Mesodermal cell (in vitro differentiated cells): Measurements from ENCODE around the gene SPIB. TPM values are rescaled to one million over a fixed set of nuclear protein-coding genes. Genes with fewer than 3 reads are reported as not detected.

Experiments used
- H3K27ac ChIP-seq: 2 replicates; pipeline ENCODE4 v1.7.0; 2013; ENCODE audit warnings: mild to moderate bottlenecking, low read depth, low read length, moderate library complexity; ENCODE audit not compliant: severe bottlenecking
- H3K36me3 ChIP-seq: 2 replicates; pipeline ENCODE4 v1.7.1; 2013; ENCODE audit warnings: mild to moderate bottlenecking, low read length, moderate library complexity; ENCODE audit not compliant: control insufficient read depth, insufficient read depth
- H3K4me1 ChIP-seq: one replicate; pipeline ENCODE4 v1.7.1; 2013; ENCODE audit warnings: mild to moderate bottlenecking, low read length; ENCODE audit not compliant: insufficient read depth, control insufficient read depth, poor library complexity, severe bottlenecking
- H3K4me3 ChIP-seq: 2 replicates; pipeline ENCODE4 v1.7.0; 2013; ENCODE audit warnings: low read length, control low read depth, mild to moderate bottlenecking; ENCODE audit not compliant: insufficient read depth, poor library complexity, severe bottlenecking; ENCODE audit errors: extremely low read depth
- H3K9me3 ChIP-seq: 2 replicates; pipeline ENCODE4 v1.7.1; 2013; ENCODE audit warnings: mild to moderate bottlenecking, low read length, moderate library complexity; ENCODE audit not compliant: control insufficient read depth
- WGBS, 2 experiments: methylation state at CpG; one replicate each; pipeline ENCODE4 v1.1.5; 2013; ENCODE audit warnings: missing lambda C conversion rate in 2 of 2; ENCODE audit not compliant: insufficient coverage in 2 of 2; 5-methylcytosine and 5-hydroxymethylcytosine counted together
- polyA plus RNA-seq, 2 experiments: library from polyadenylated mRNA; stranded (reverse); fragments of 50-300 nt; gene quantifications; one replicate each; pipeline ENCODE4 v1.2.3, GENCODE V29; 2013

The SPIB gene
- not detected for polyA plus RNA-seq (2013, experiment 1 of 2)
- 0.15 TPM for polyA plus RNA-seq (2013, experiment 2 of 2)

DNA sequence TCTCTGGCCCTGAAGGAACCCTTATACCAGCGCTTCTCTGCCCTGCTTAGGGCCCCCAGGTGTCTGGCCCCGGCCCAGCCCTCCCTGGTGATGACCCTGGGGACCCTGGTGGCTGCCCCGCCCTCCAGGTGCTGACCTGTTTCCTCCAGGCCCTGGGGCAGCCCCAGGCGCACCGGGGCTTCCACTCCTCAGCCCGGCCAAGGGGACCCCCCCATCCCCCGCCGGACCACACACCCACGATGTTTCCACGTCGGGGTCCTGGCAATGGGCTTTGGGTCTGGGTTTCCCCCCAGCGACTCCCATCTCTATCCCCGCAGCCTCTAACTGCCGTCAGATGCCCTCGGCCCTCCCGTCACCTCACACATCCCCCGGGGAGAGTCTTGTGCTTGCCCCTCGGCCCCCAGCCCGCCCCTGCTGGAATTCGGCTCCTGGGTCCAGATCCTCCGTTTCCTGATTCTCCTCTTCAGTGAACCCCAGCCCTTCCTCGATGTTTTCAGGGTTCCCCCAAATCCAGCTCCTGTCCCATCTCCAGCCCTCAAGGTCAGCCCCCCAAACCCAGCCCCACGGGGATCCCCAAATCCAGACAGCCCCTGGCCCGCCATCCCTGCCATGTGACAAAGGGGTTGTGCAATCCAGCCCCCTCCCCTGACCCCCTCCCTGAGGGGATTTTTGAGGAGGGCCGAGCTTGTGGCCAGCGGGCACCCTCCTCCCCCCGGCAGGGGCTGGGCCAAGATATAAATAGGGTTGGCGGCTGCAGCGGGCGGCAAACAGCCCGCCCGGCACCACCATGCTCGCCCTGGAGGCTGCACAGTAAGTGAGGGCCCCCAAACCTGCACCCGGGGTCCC, at the start of gene SPIB:
TSS of gene SPIB (plus strand) at position 763 of the 846 bp plus-strand sequence. CDS start at position 788, 25 bp downstream.
- no peak within 1 kb of the TSS for H3K4me3 ChIP-seq
- WGBS, 2 experiments = 21 to 30% methylated on average over 15 to 27 of the region's 34 CpGs

DNA sequence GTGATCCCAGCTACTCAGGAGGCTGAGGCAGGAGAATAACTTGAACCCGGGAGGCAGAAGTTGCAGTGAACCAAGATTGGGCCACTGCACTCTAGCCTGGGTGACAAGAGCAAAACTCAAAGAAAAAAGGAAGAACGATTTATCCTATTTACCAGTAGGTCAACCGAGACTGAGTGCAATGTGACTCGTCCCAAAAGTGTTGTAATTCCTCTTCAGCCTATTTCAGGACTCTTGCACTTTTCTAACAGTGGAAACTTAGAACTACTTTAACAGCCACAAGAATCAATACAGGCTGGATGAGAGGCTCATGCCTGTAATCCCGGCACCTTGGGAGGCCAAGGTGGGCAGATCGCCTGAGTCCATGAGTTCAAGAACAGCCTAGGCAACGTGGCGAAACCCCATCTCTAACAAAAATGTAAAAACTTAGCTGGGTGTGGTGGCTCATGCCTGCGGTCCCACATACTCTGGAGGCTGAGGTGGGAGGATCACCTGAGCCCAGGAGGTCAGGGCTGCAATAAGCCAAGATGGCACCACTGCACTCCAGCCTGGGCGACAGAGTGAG, 46.7 kb upstream of the SPIB start:
- Histone ChIP-seq H3K36me3 (no peaks in the 10 kb centered on the region), H3K9me3 (no peaks in the 10 kb centered on the region), H3K27ac (no peak overlapping the region), H3K4me3 (no peak overlapping the region), H3K4me1 (no peaks in the 10 kb centered on the region)
- WGBS, 2 experiments = 85 to 89% methylated on average over 6 to 9 of the region's 10 CpGs

More for the DNA sequence above, at the start of gene SPIB:
- Histone ChIP-seq H3K4me1 (peaks cover 11% of the 10 kb centered on the region), H3K9me3 (no peaks in the 10 kb centered on the region), H3K27ac (no peak within 1 kb of the TSS), H3K36me3 (peaks cover 6% of the 10 kb centered on the region)

DNA sequence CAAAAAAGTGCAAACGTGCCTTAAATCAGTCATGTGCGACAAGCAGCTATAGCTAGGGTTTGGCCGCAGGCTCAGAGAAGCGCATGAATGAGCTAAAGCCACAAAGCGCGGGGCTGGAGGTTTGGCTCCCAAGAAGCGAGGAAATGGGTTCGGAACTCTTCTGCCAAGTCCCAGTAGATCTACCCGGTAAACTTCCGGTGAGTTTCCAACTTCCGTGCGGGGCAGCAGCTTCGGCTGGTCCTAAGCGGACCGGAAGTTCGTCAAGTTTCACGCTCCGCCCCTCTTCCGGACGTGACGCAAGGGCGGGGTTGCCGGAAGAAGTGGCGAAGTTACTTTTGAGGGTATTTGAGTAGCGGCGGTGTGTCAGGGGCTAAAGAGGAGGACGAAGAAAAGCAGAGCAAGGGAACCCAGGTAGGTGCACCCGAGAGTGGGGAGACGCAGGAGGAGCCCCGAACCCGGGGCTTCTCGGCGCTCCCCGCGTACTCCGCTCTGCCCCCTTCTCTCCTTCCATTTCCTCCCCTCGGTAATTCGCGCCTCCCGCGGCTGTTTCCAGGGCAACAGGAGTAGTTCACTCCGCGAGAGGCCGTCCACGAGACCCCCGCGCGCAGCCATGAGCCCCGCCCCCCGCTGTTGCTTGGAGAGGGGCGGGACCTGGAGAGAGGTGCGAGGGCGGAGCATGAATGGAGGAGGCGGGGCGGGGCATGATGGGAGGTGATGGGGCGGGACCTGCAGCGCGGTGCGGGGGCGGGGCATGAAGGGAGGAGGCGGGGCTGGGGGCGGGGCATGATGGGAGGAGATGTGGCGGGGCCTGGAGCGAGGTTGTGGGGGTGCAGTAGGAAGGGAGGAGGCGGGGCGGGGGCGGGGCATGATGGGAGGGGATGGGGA, 42.3 kb upstream of the SPIB start, which contains the start of gene NR1H2:
TSS of gene NR1H2 (plus strand) at position 292 of the 885 bp plus-strand sequence. CDS start 1,149 bp downstream, outside the sequence.
- Histone ChIP-seq H3K4me1 (no peaks in the 10 kb centered on the region), H3K36me3 (peaks cover 37% of the 10 kb centered on the region), H3K27ac (peak within 1 kb of the TSS; percentile 100), H3K9me3 (no peaks in the 10 kb centered on the region), H3K4me3 (peak within 1 kb of the TSS; percentile 79)
- WGBS, 2 experiments = 2% methylated on average over 18 to 30 of the region's 67 CpGs

DNA sequence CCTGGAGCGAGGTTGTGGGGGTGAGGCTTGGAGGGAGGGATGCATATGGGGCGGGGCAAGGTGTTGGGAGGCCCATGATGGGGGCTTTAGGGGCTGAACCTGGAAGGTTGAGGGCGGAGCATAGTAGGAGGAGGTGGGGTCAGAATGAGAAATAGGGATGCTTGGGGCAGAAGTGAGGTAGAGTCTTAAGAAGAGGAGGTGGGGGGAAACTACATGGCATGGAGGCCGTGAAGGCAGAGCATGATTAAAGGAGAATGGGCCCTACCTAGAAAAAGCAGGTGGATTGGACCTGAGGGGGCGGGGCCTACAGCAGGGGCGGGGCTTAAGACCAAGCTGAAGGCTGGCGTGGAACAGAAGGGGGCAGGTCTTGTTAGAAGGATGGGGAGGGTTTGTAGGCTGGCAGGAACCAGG, 41.7 kb upstream of the SPIB start:
- Histone ChIP-seq H3K36me3 (peaks cover 43% of the 10 kb centered on the region), H3K9me3 (no peaks in the 10 kb centered on the region), H3K4me3 (peak overlapping the region; percentile 79), H3K4me1 (no peaks in the 10 kb centered on the region), H3K27ac (no peak overlapping the region)
- WGBS, 2 experiments = 80% methylated on average over 5 of the region's 7 CpGs

DNA sequence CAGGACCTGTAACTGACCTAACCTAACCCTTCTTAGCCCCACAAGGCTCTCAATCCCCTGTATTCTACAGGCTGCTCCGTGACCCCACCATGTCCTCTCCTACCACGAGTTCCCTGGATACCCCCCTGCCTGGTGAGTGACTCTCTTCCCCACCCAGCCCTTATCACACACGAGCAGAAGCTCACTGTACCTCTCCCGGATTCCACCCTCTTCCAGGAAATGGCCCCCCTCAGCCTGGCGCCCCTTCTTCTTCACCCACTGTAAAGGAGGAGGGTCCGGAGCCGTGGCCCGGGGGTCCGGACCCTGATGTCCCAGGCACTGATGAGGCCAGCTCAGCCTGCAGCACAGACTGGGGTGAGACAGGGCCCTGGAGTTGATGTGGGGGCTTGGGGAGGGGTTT, 41.2 kb upstream of the SPIB start:
- Histone ChIP-seq H3K36me3 (peaks cover 47% of the 10 kb centered on the region), H3K9me3 (no peaks in the 10 kb centered on the region), H3K4me3 (no peak overlapping the region), H3K4me1 (no peaks in the 10 kb centered on the region), H3K27ac (no peak overlapping the region)
- 93 to 100% methylated on average over 1 to 6 of the region's 9 CpGs for WGBS, 2 experiments

DNA sequence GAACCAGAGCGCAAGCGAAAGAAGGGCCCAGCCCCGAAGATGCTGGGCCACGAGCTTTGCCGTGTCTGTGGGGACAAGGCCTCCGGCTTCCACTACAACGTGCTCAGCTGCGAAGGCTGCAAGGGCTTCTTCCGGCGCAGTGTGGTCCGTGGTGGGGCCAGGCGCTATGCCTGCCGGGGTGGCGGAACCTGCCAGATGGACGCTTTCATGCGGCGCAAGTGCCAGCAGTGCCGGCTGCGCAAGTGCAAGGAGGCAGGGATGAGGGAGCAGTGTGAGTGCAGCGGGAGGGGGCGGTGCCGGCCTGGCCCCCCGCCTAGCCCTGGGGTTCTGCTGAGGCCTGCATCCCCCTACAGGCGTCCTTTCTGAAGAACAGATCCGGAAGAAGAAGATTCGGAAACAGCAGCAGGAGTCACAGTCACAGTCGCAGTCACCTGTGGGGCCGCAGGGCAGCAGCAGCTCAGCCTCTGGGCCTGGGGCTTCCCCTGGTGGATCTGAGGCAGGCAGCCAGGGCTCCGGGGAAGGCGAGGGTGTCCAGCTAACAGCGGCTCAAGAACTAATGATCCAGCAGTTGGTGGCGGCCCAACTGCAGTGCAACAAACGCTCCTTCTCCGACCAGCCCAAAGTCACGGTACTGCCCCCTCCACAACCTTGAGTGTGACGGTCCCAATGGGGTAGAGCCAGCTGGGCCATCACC, 40.4 kb upstream of the SPIB start:
- no peak overlapping the region for H3K4me3 ChIP-seq
- no peaks in the 10 kb centered on the region for H3K9me3 ChIP-seq
- no peak overlapping the region for H3K27ac ChIP-seq
- 95 to 98% methylated on average over 33 to 34 of the region's 36 CpGs for WGBS, 2 experiments
- peaks cover 50% of the 10 kb centered on the region for H3K36me3 ChIP-seq
- H3K4me1 ChIP-seq = no peaks in the 10 kb centered on the region

DNA sequence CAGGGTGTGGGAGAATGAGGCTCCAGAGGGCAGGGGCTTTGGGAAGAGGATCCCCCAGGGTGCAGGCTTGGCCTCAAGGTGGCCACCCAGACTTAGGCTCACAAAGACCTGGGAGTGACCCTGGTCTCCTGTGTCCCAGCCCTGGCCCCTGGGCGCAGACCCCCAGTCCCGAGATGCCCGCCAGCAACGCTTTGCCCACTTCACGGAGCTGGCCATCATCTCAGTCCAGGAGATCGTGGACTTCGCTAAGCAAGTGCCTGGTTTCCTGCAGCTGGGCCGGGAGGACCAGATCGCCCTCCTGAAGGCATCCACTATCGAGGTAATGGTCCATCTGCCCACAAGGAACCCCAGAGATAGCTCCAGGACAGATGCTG, 39.9 kb upstream of the SPIB start:
- Histone ChIP-seq H3K4me1 (no peaks in the 10 kb centered on the region), H3K36me3 (peaks cover 50% of the 10 kb centered on the region), H3K9me3 (no peaks in the 10 kb centered on the region), H3K4me3 (no peak overlapping the region), H3K27ac (no peak overlapping the region)
- WGBS, 2 experiments = 90 to 95% methylated on average over 10 of the region's 10 CpGs

DNA sequence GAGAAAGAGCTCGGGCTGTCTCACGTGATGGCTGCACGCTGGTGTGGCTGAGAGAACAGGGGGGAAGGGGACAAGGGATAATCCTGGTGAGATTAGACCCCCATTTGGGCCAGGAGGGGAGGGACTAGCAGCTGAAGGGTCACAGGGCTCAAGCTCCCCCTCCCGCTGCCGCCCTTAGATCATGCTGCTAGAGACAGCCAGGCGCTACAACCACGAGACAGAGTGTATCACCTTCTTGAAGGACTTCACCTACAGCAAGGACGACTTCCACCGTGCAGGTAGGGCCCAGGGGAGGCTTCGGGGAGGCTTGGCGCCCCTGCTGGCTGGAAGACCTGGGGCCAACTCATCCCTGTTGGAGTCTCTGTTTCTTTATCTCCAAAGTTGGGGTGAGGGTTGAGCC, 39.1 kb upstream of the SPIB start:
- 94 to 97% methylated on average over 9 to 11 of the region's 11 CpGs for WGBS, 2 experiments
- Histone ChIP-seq H3K9me3 (no peaks in the 10 kb centered on the region), H3K27ac (no peak overlapping the region), H3K4me1 (no peaks in the 10 kb centered on the region), H3K4me3 (no peak overlapping the region), H3K36me3 (peaks cover 50% of the 10 kb centered on the region)

DNA sequence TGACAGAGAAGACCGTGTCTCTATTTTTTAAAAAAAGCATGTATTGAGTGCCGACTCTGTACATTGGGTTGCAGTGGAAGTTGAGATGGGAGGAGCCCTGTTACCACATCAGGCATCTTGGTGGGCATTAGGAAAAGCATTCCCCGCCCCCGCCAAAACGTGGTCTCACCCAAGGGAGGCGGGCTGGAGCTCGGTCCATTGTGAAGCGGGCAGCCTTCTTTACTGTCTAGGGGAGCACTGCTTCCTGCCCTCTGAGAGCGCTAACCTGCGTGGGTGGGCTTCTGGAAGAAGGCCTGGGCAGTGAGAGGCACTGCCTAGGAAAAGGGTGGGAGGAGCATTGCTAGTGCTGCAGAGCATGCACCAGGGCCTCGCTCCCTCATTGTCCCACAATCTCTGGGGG, 38.6 kb upstream of the SPIB start:
- Histone ChIP-seq H3K36me3 (peaks cover 50% of the 10 kb centered on the region), H3K27ac (no peak overlapping the region), H3K9me3 (no peaks in the 10 kb centered on the region), H3K4me3 (no peak overlapping the region), H3K4me1 (no peaks in the 10 kb centered on the region)
- WGBS, 2 experiments = 92 to 96% methylated on average over 10 to 11 of the region's 11 CpGs

DNA sequence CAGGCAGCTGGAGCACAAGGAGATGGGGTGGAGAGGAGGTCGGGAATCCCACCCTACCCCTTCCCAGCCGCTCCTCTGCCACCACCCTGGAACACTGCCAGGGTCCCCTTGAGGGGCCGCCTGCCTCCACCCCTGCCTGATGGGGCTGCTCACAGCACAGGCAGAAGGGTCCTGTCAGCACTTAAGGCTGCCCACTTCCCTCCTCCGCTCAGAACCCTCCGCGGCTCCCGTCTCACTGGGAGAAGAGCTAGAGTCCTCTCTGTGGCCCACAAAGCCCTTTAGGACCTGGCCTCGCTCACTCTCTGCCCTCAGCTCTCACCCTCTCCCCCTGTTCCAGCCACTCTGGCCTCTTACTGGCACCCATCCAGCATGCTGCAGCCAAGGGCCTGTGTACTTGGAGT, 38.0 kb upstream of the SPIB start:
- H3K36me3 ChIP-seq = peaks cover 50% of the 10 kb centered on the region
- no peaks in the 10 kb centered on the region for H3K4me1 ChIP-seq
- WGBS, 2 experiments = 91 to 96% methylated on average over 7 to 8 of the region's 8 CpGs
- H3K9me3 ChIP-seq = no peaks in the 10 kb centered on the region
- H3K27ac ChIP-seq = no peak overlapping the region
- H3K4me3 ChIP-seq = no peak overlapping the region
